HEK293 (cell line): ENCODE data around the gene PGBD2.

Experiments used
- CTCF ChIA-PET: fragments of 350-600 bp; formaldehyde crosslinking; extraction: SDS; loops from one replicate; lab custom pipeline; 2021; ENCODE audit warnings: antibody characterized with exemption; lab: Yijun Ruan, JAX
- POLR2A ChIA-PET: fragments of 300-600 bp; formaldehyde crosslinking; extraction: SDS; loops from one replicate; lab custom pipeline; 2020; ENCODE audit warnings: antibody characterized with exemption, inconsistent platforms; lab: Yijun Ruan, JAX
- H3K27ac ChIP-seq: fragments of 200-500 bp; sonication (Bioruptor generic); 2 replicates; pipeline ENCODE4 v1.5.1; 2014; ENCODE audit warnings: low read depth, low read length, control low read depth, inconsistent platforms; ENCODE audit errors: extremely low read depth
- H3K36me3 ChIP-seq, 2 experiments: fragments of 200-500 bp in 1 of 2; sonication (Bioruptor generic) in 1 of 2; 1 replicate in 1 of 2; 2 replicates in 1 of 2; pipeline ENCODE4 v1.5.1; 2014 to 2017; ENCODE audit warnings: inconsistent platforms in 2 of 2, low read length in 2 of 2; ENCODE audit not compliant: control insufficient read depth in 2 of 2, insufficient read depth in 1 of 2
- H3K4me1 ChIP-seq: fragments of 200-500 bp; sonication (Bioruptor generic); 2 replicates; pipeline ENCODE4 v1.5.1; 2014; ENCODE audit warnings: mild to moderate bottlenecking, low read length, inconsistent platforms; ENCODE audit not compliant: control insufficient read depth, insufficient read depth
- H3K4me3 ChIP-seq: 2 replicates; pipeline ENCODE4 v1.5.1; 2011; ENCODE audit warnings: low read depth, mild to moderate bottlenecking, control low read depth, low read length, moderate library complexity
- H3K9me3 ChIP-seq: fragments of 200-500 bp; sonication (Bioruptor generic); 2 replicates; pipeline ENCODE4 v1.5.1; 2014; ENCODE audit warnings: low read depth, low read length, inconsistent platforms; ENCODE audit not compliant: control insufficient read depth, insufficient read depth
- GLIS1 ChIP-seq: fragments of 450-650 bp; formaldehyde crosslinking; IDR thresholded peaks from 2 replicates; pipeline ENCODE4 v1.5.1; 2016; ENCODE audit warnings: missing biosample characterization, missing genetic modification characterization
- GLIS2 ChIP-seq: fragments of 450-650 bp; formaldehyde crosslinking; IDR thresholded peaks from 2 replicates; pipeline ENCODE4 v1.5.1; 2016; ENCODE audit warnings: missing biosample characterization, missing genetic modification characterization
- HOXD13 ChIP-seq: sonication (generic); formaldehyde crosslinking; IDR thresholded peaks from 2 replicates; pipeline ENCODE4 v1.8.0; 2022; ENCODE audit warnings: missing genetic modification reagents, borderline replicate concordance
- OSR2 ChIP-seq: fragments of 450-650 bp; formaldehyde crosslinking; IDR thresholded peaks from 2 replicates; pipeline ENCODE4 v1.5.1; 2016; ENCODE audit warnings: missing biosample characterization, missing genetic modification characterization
- SCRT2 ChIP-seq: fragments of 450-650 bp; formaldehyde crosslinking; IDR thresholded peaks from 2 replicates; pipeline ENCODE4 v1.5.1; 2016; ENCODE audit warnings: missing biosample characterization, missing genetic modification characterization
- SP2 ChIP-seq: fragments of 450-650 bp; formaldehyde crosslinking; IDR thresholded peaks from 2 replicates; pipeline ENCODE4 v1.5.1; 2016; ENCODE audit warnings: missing biosample characterization, missing genetic modification characterization
- YY2 ChIP-seq: fragments of 450-650 bp; formaldehyde crosslinking; IDR thresholded peaks from 2 replicates; pipeline ENCODE4 v1.5.1; 2016; ENCODE audit warnings: missing biosample characterization, missing genetic modification characterization
- ZIC2 ChIP-seq: fragments of 450-650 bp; formaldehyde crosslinking; IDR thresholded peaks from 2 replicates; pipeline ENCODE4 v1.5.1; 2016; ENCODE audit warnings: missing biosample characterization, missing genetic modification characterization
- ZNF175 ChIP-seq: fragments of 450-650 bp; formaldehyde crosslinking; IDR thresholded peaks from 2 replicates; pipeline ENCODE4 v1.5.1; 2016; ENCODE audit warnings: missing biosample characterization, missing genetic modification characterization
- ZNF292 ChIP-seq: fragments of 450-650 bp; formaldehyde crosslinking; IDR thresholded peaks from 2 replicates; pipeline ENCODE4 v1.5.1; 2016; ENCODE audit warnings: low read depth, missing biosample characterization, missing genetic modification characterization, borderline replicate concordance
- ZNF324 ChIP-seq: fragments of 450-650 bp; formaldehyde crosslinking; IDR thresholded peaks from 2 replicates; pipeline ENCODE4 v1.5.1; 2016; ENCODE audit warnings: missing biosample characterization, missing genetic modification characterization
- ZNF335 ChIP-seq: fragments of 450-650 bp; formaldehyde crosslinking; conservative IDR thresholded peaks from 2 replicates; pipeline ENCODE4 v1.5.1; 2016; ENCODE audit warnings: missing biosample characterization, missing genetic modification characterization
- ZNF341 ChIP-seq: fragments of 450-650 bp; formaldehyde crosslinking; IDR thresholded peaks from 2 replicates; pipeline ENCODE4; 2016; ENCODE audit warnings: low read depth, missing biosample characterization, missing genetic modification characterization
- ZNF394 ChIP-seq: fragments of 450-650 bp; formaldehyde crosslinking; IDR thresholded peaks from 2 replicates; pipeline ENCODE4 v1.5.1; 2016; ENCODE audit warnings: missing biosample characterization, missing genetic modification characterization, mild to moderate bottlenecking, moderate library complexity, borderline replicate concordance
- ZNF501 ChIP-seq: fragments of 450-650 bp; formaldehyde crosslinking; IDR thresholded peaks from 2 replicates; pipeline ENCODE4 v1.5.1; 2016; ENCODE audit warnings: missing biosample characterization, missing genetic modification characterization
- ZNF549 ChIP-seq: fragments of 450-650 bp; IDR thresholded peaks from 2 replicates; pipeline ENCODE4 v1.5.1; 2018; ENCODE audit warnings: missing biosample characterization, missing genetic modification characterization, mild to moderate bottlenecking, inconsistent platforms, moderate library complexity
- ZNF677 ChIP-seq: fragments of 450-650 bp; IDR thresholded peaks from 2 replicates; pipeline ENCODE4 v1.5.0; 2018; ENCODE audit warnings: missing biosample characterization, mild to moderate bottlenecking, missing genetic modification characterization, moderate library complexity
- ZSCAN30 ChIP-seq: fragments of 450-650 bp; IDR thresholded peaks from 2 replicates; pipeline ENCODE4 v1.5.1; 2018; ENCODE audit warnings: missing biosample characterization, mild to moderate bottlenecking, missing genetic modification characterization, moderate library complexity
- ZXDB ChIP-seq: fragments of 450-650 bp; formaldehyde crosslinking; IDR thresholded peaks from 2 replicates; pipeline ENCODE4 v1.5.1; 2016; ENCODE audit warnings: missing biosample characterization, missing genetic modification characterization
- TF ChIP-seq, protein P1 (sequence below): IDR thresholded peaks from 2 replicates; pipeline ENCODE4 v1.6.1; 2011; ENCODE audit warnings: mild to moderate bottlenecking, low read depth, low read length, borderline replicate concordance
- TF ChIP-seq, protein P2 (sequence below): fragments of 450-650 bp; formaldehyde crosslinking; IDR thresholded peaks from 2 replicates; pipeline ENCODE4 v1.5.1; 2016; ENCODE audit warnings: missing biosample characterization, missing genetic modification characterization
- TF ChIP-seq, protein P3 (sequence below): fragments of 450-650 bp; formaldehyde crosslinking; optimal IDR thresholded peaks from 2 replicates; pipeline ENCODE3; 2016; ENCODE audit warnings: missing biosample characterization, mild to moderate bottlenecking, missing genetic modification characterization
- TF ChIP-seq, protein P4 (sequence below): fragments of 450-650 bp; formaldehyde crosslinking; IDR thresholded peaks from 2 replicates; pipeline ENCODE4 v1.5.1; 2016; ENCODE audit warnings: missing biosample characterization, missing genetic modification characterization, borderline replicate concordance
- TF ChIP-seq, protein P5 (sequence below): fragments of 450-650 bp; formaldehyde crosslinking; IDR thresholded peaks from 2 replicates; pipeline ENCODE4 v1.5.1; 2016; ENCODE audit warnings: missing biosample characterization, missing genetic modification characterization

PGBD2 gene

DNA sequence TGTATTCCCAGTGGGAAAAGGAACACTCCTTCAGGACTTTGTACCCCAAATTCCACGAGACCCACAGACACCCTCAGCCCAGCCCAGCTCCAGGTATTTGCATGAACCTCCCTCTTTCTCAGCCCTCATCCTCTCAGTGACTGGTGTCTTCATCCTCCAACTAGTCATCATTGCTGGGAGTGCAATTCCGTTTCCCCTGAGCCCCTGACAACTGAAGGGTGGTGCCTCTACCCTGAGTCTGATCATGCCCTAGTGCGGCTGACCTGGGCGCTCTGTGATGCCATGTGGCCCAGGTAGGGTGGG lies 43.4 kb upstream of the PGBD2 start:
- ChIA-PET CTCF (no interaction called here), POLR2A (no interaction called here)
- H3K9me3 ChIP-seq: no peaks in the 10 kb centered on the region
- no peak overlapping the region for H3K27ac ChIP-seq
- TF ChIP-seq, protein P1, sequence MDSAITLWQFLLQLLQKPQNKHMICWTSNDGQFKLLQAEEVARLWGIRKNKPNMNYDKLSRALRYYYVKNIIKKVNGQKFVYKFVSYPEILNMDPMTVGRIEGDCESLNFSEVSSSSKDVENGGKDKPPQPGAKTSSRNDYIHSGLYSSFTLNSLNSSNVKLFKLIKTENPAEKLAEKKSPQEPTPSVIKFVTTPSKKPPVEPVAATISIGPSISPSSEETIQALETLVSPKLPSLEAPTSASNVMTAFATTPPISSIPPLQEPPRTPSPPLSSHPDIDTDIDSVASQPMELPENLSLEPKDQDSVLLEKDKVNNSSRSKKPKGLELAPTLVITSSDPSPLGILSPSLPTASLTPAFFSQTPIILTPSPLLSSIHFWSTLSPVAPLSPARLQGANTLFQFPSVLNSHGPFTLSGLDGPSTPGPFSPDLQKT: no peak
- no peak for TF ChIP-seq ZNF324 (tag by site-specific recombination)
- TF ChIP-seq ZNF175 (tag by site-specific recombination): no peak
- TF ChIP-seq, protein P2, sequence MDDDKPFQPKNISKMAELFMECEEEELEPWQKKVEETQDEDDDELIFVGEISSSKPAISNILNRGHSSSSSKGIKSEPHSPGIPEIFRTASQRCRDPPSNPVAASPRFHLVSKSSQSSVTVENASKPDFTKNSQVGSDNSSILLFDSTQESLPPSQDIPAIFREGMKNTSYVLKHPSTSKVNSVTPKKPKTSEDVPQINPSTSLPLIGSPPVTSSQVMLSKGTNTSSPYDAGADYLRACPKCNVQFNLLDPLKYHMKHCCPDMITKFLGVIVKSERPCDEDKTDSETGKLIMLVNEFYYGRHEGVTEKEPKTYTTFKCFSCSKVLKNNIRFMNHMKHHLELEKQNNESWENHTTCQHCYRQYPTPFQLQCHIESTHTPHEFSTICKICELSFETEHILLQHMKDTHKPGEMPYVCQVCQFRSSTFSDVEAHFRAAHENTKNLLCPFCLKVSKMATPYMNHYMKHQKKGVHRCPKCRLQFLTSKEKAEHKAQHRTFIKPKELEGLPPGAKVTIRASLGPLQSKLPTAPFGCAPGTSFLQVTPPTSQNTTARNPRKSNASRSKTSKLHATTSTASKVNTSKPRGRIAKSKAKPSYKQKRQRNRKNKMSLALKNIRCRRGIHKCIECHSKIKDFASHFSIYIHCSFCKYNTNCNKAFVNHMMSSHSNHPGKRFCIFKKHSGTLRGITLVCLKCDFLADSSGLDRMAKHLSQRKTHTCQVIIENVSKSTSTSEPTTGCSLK (tag by site-specific recombination): no peak
- TF ChIP-seq YY2 (tag by site-specific recombination): no peak
- no peaks in the 10 kb centered on the region for H3K4me1 ChIP-seq
- no peaks in the 10 kb centered on the region for H3K36me3 ChIP-seq
- H3K4me3 ChIP-seq: no peak overlapping the region

DNA sequence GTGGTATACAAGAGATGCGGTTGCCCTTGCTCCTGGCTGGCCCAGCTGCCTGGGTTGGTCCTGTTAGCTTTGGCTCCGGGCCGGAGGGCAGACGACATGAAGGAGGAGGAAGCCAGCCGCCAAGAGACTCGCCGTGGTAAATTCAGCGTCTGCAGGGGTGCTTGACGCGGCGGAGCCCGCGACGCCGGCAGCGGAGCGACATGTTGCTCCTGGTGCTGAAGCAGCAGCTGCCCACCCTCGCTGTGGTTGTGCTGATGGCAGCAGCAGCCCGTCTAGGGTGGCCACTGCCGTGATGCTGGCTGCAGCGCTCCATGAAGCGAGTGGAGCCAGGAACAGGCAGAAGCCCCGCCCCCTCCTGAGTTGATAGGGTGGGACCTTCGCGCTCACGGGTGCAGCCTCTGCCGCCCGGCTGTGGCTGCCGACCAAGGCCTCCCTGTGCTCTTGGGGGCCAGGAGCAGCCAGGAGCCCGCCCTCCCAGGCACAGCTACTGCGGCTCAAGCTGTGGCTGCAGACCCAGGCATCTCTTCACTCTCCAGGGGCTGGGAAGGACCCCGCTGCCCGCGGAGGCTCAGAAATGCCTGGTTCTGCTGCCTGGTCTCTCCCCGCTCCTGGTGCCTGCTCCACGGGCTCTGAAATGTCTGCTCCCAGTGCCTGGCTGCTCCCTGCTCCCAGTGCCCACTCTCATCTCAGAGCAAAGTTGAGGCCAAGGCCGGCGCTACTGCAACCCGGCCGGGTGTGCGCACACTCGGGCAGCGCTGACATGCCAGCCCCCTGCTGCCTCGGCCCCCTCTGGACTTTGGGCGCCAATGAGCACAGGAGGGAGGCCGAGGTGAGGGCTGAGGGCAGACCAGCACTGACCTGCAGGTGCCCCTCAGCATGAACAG lies 42.8 kb upstream of the PGBD2 start:
- Histone ChIP-seq H3K9me3 (no peaks in the 10 kb centered on the region), H3K4me3 (peak overlapping the region; percentile 35), H3K36me3 (no peaks in the 10 kb centered on the region), H3K27ac (no peak overlapping the region), H3K4me1 (no peaks in the 10 kb centered on the region)
- 0 out of 2 replicates have a peak, but pooled peaks have one; percentile 32 for TF ChIP-seq ZXDB (tag by site-specific recombination)
- no peak for TF ChIP-seq ZNF341 (tag by site-specific recombination)
- peak; percentile 40; the same call in 1 of the 2 replicates for TF ChIP-seq SCRT2
- 0 out of 2 replicates have a peak, but pooled peaks have one; percentile 26 for TF ChIP-seq ZIC2
- 0 out of 2 replicates have a peak, but pooled peaks have one; percentile 24 for TF ChIP-seq ZNF501
- no peak for TF ChIP-seq ZNF549 (tag by site-specific recombination)
- peak; percentile 84 for TF ChIP-seq ZSCAN30
- 0 out of 2 replicates have a peak, but pooled peaks have one; percentile 44 for TF ChIP-seq OSR2
- no peak for TF ChIP-seq HOXD13 (CRISPR knock-in tag)
- TF ChIP-seq SP2 (tag by site-specific recombination): peak; percentile 55
- peak; percentile 37; the same call in 1 of the 2 replicates for TF ChIP-seq GLIS1 (tag by site-specific recombination)
- TF ChIP-seq ZNF677: no peak
- TF ChIP-seq ZNF394: no peak
- TF ChIP-seq, protein P3, sequence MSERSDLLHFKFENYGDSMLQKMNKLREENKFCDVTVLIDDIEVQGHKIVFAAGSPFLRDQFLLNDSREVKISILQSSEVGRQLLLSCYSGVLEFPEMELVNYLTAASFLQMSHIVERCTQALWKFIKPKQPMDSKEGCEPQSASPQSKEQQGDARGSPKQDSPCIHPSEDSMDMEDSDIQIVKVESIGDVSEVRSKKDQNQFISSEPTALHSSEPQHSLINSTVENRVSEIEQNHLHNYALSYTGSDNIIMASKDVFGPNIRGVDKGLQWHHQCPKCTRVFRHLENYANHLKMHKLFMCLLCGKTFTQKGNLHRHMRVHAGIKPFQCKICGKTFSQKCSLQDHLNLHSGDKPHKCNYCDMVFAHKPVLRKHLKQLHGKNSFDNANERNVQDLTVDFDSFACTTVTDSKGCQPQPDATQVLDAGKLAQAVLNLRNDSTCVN (tag by site-specific recombination): peak; percentile 13
- TF ChIP-seq, protein P4, sequence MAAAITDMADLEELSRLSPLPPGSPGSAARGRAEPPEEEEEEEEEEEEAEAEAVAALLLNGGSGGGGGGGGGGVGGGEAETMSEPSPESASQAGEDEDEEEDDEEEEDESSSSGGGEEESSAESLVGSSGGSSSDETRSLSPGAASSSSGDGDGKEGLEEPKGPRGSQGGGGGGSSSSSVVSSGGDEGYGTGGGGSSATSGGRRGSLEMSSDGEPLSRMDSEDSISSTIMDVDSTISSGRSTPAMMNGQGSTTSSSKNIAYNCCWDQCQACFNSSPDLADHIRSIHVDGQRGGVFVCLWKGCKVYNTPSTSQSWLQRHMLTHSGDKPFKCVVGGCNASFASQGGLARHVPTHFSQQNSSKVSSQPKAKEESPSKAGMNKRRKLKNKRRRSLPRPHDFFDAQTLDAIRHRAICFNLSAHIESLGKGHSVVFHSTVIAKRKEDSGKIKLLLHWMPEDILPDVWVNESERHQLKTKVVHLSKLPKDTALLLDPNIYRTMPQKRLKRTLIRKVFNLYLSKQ (tag by site-specific recombination): no peak
- TF ChIP-seq, protein P5, sequence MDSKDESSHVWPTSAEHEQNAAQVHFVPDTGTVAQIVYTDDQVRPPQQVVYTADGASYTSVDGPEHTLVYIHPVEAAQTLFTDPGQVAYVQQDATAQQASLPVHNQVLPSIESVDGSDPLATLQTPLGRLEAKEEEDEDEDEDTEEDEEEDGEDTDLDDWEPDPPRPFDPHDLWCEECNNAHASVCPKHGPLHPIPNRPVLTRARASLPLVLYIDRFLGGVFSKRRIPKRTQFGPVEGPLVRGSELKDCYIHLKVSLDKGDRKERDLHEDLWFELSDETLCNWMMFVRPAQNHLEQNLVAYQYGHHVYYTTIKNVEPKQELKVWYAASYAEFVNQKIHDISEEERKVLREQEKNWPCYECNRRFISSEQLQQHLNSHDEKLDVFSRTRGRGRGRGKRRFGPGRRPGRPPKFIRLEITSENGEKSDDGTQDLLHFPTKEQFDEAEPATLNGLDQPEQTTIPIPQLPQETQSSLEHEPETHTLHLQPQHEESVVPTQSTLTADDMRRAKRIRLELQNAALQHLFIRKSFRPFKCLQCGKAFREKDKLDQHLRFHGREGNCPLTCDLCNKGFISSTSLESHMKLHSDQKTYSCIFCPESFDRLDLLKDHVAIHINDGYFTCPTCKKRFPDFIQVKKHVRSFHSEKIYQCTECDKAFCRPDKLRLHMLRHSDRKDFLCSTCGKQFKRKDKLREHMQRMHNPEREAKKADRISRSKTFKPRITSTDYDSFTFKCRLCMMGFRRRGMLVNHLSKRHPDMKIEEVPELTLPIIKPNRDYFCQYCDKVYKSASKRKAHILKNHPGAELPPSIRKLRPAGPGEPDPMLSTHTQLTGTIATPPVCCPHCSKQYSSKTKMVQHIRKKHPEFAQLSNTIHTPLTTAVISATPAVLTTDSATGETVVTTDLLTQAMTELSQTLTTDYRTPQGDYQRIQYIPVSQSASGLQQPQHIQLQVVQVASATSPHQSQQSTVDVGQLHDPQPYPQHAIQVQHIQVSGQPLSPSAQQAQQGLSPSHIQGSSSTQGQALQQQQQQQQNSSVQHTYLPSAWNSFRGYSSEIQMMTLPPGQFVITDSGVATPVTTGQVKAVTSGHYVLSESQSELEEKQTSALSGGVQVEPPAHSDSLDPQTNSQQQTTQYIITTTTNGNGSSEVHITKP: 0 out of 2 replicates have a peak, but pooled peaks have one; percentile 11
- peak; percentile 54; the same call in 1 of the 2 replicates for TF ChIP-seq GLIS2 (tag by site-specific recombination)
- peak; percentile 50 for TF ChIP-seq ZNF335 (tag by site-specific recombination)
- no peak for TF ChIP-seq ZNF292 (tag by site-specific recombination)
- ChIA-PET POLR2A (no interaction called here), CTCF (no interaction called here)
